ENCODE data around the gene CRKL. TPM values are rescaled to one million over a fixed set of nuclear protein-coding genes. Genes with fewer than 3 reads are reported as not detected.
"Not testable (repeated sequence)": the region's sequence is repeated elsewhere in the genome, so short reads cannot be mapped to it uniquely, and the experiment has no call there.

The CRKL gene
- polyA plus RNA-seq, 3 donors = 26.0 to 37.5 (median 29.4) TPM

- Mint-ChIP-seq H3K27me3 (ENCODE audit: low read depth in 3 of 3) (peaks cover 2 to 5% (median 3%) of the 10 kb centered on the region in 3 donors), H3K27ac (peak overlapping the region in 1 of 7 donors; percentile 27), H3K36me3 (no peaks in the 10 kb centered on the region), H3K4me3 (no peak overlapping the region), H3K9me3 (no peaks in the 10 kb centered on the region), H3K4me1 (peaks cover 16% of the 10 kb centered on the region)
- no peak overlapping the region for H3K4me3 ChIP-seq (replicated peaks in 1 of 3; ENCODE audit: low read depth in 2 of 3, low read length in 3 of 3)
- H3K27ac ChIP-seq (ENCODE audit: low read depth in 1 of 2, low read length in 2 of 2) = no peak overlapping the region
- intact Hi-C loops (cut with micrococcal nuclease) = no loop called here
- TF ChIP-seq CTCF (IDR thresholded peaks at IDR 0.05) = no peak
- H4K20me1 ChIP-seq (ENCODE audit: insufficient read depth, low read length) = no peaks in the 10 kb centered on the region
- H2AFZ ChIP-seq (ENCODE audit: insufficient read depth, low read depth, low read length, poor library complexity, severe bottlenecking) = no peak overlapping the region
- no peak for DNase-seq
- H3K9me3 ChIP-seq (replicated peaks in 1 of 2; ENCODE audit: control insufficient read depth in 1 of 2, insufficient read depth in 1 of 2, low read length in 2 of 2) = no peaks in the 10 kb centered on the region
- H3K9ac ChIP-seq (ENCODE audit: insufficient read depth, low read length, poor library complexity, severe bottlenecking) = no peak overlapping the region
- H3K79me2 ChIP-seq (ENCODE audit: insufficient read depth, low read length) = no peaks in the 10 kb centered on the region
- peaks cover 13 to 15% of the 10 kb centered on the region in 2 donors for H3K4me1 ChIP-seq (ENCODE audit: control insufficient read depth in 1 of 2, insufficient read depth in 2 of 2, low read length in 2 of 2)
- no peaks in the 10 kb centered on the region for H3K27me3 ChIP-seq (ENCODE audit: control insufficient read depth in 2 of 2, insufficient read depth in 2 of 2, low read length in 2 of 2)
- H3K4me2 ChIP-seq (replicated peaks; ENCODE audit: extremely low read depth, low read length, poor library complexity, severe bottlenecking) = no peak overlapping the region
- 100% methylated on average over 2 of the region's 7 CpGs for WGBS (ENCODE audit: insufficient coverage)
- no peaks in the 10 kb centered on the region for H3K36me3 ChIP-seq (replicated peaks in 1 of 2; ENCODE audit: control insufficient read depth in 1 of 2, insufficient read depth in 2 of 2, low read length in 2 of 2)
These were observed 17.3 kb upstream of the CRKL start for GRCh38 chr22:20899827-20900423.

- WGBS (ENCODE audit: insufficient coverage) = 89% methylated on average over 3 of the region's 18 CpGs
- H3K27ac ChIP-seq (ENCODE audit: low read depth in 1 of 2, low read length in 2 of 2); H3K9ac ChIP-seq (ENCODE audit: insufficient read depth, low read length, poor library complexity, severe bottlenecking); H4K20me1 ChIP-seq (ENCODE audit: insufficient read depth, low read length); H3K4me2 ChIP-seq (replicated peaks; ENCODE audit: extremely low read depth, low read length, poor library complexity, severe bottlenecking); H3K79me2 ChIP-seq (ENCODE audit: insufficient read depth, low read length); H3K36me3 Mint-ChIP-seq; H2AFZ ChIP-seq (ENCODE audit: insufficient read depth, low read depth, low read length, poor library complexity, severe bottlenecking); H3K27me3 ChIP-seq (ENCODE audit: control insufficient read depth in 2 of 2, insufficient read depth in 2 of 2, low read length in 2 of 2); H3K9me3 ChIP-seq (replicated peaks in 1 of 2; ENCODE audit: control insufficient read depth in 1 of 2, insufficient read depth in 1 of 2, low read length in 2 of 2); H3K4me3 ChIP-seq (replicated peaks in 1 of 3; ENCODE audit: low read depth in 2 of 3, low read length in 3 of 3); H3K4me3 Mint-ChIP-seq; H3K36me3 ChIP-seq (replicated peaks in 1 of 2; ENCODE audit: control insufficient read depth in 1 of 2, insufficient read depth in 2 of 2, low read length in 2 of 2); intact Hi-C loops (cut with micrococcal nuclease); H3K27me3 Mint-ChIP-seq (ENCODE audit: low read depth in 3 of 3); DNase-seq; H3K9me3 Mint-ChIP-seq: not testable (repeated sequence)
- H3K4me1 ChIP-seq (ENCODE audit: control insufficient read depth in 1 of 2, insufficient read depth in 2 of 2, low read length in 2 of 2) = peaks cover 20 to 24% of the 10 kb centered on the region in 2 donors
- Mint-ChIP-seq H3K27ac (peak overlapping the region in 1 of 7 donors; percentile 56), H3K4me1 (peaks cover 26% of the 10 kb centered on the region)
These were observed 15.8 kb upstream of the CRKL start for GRCh38 chr22:20901093-20902033.

All from CD14-positive monocyte (primary cell).